K562 (cell line): ENCODE results near the gene POFUT2. TPM values are rescaled to one million over a fixed set of nuclear protein-coding genes. Genes with fewer than 3 reads are reported as not detected.

ENCODE experiments used
- BCL6 ChIP-seq: fragments of 250-450 bp; sonication (Bioruptor Pico); IDR thresholded peaks from 2 replicates; pipeline ENCODE4 v1.4.0; 2020
- FOXJ2 ChIP-seq: fragments of 200-800 bp; sonication (Bioruptor generic); IDR thresholded peaks from 2 replicates; pipeline ENCODE4 v1.6.1; 2016; ENCODE audit warnings: missing genetic modification characterization, missing compliant biosample characterization
- GTF2F1 ChIP-seq: IDR thresholded peaks from 2 replicates; pipeline ENCODE4 v1.6.1; 2011; ENCODE audit warnings: low read depth, low read length, improper control_type of control experiment
- HMG20B ChIP-seq: fragments of 250-450 bp; sonication (Bioruptor Pico); IDR thresholded peaks from 2 replicates; pipeline ENCODE4 v1.5.0; 2021; ENCODE audit warnings: mild to moderate bottlenecking
- MAFF ChIP-seq: IDR thresholded peaks from 2 replicates; pipeline ENCODE4 v1.6.1; 2012; ENCODE audit warnings: low read length, improper control_type of control experiment
- MBD2 ChIP-seq: sonication (generic); IDR thresholded peaks from 2 replicates; pipeline ENCODE4 v1.6.1; 2016; ENCODE audit warnings: low read depth, borderline replicate concordance
- MEIS2 ChIP-seq: fragments of 450-650 bp; IDR thresholded peaks from 2 replicates; pipeline ENCODE4 v1.6.1; 2014; ENCODE audit warnings: mild to moderate bottlenecking; ENCODE audit not compliant: partially characterized antibody
- MTA1 ChIP-seq: fragments of 450-650 bp; IDR thresholded peaks from 2 replicates; pipeline ENCODE4 v1.6.1; 2017; ENCODE audit warnings: borderline replicate concordance
- MYBL2 ChIP-seq, 2 experiments: fragments of 450-650 bp in 1 of 2; sonication (generic) in 1 of 2; formaldehyde crosslinking in 1 of 2; IDR thresholded peaks; 2 replicates each; pipeline versions ENCODE4 v1.6.1 to v1.8.1; 2017 to 2022; ENCODE audit warnings: borderline replicate concordance in 1 of 2, inconsistent platforms in 1 of 2, low read depth in 1 of 2, mild to moderate bottlenecking in 1 of 2, missing genetic modification reagents in 1 of 2, moderate library complexity in 1 of 2
- PHB ChIP-seq: fragments of 250-450 bp; sonication (Bioruptor Pico); IDR thresholded peaks from 2 replicates; pipeline ENCODE4 v1.5.0; 2021
- PML ChIP-seq: IDR thresholded peaks from 2 replicates; pipeline ENCODE4 v1.6.1; 2012; ENCODE audit warnings: low read length, inconsistent platforms
- POLR2G ChIP-seq: fragments of 200-400 bp; formaldehyde crosslinking; IDR thresholded peaks from 2 replicates; pipeline ENCODE4 v1.6.1; 2017; ENCODE audit warnings: low read depth, mild to moderate bottlenecking, antibody characterized with exemption, low read length, moderate library complexity
- RBM22 ChIP-seq: fragments of 200-400 bp; formaldehyde crosslinking; IDR thresholded peaks from 2 replicates; pipeline ENCODE4 v1.6.1; 2018; ENCODE audit warnings: low read length, low read depth; ENCODE audit not compliant: poor library complexity, severe bottlenecking
- TSC22D4 ChIP-seq: fragments of 450-650 bp; IDR thresholded peaks from 2 replicates; pipeline ENCODE4 v1.6.1; 2016; ENCODE audit warnings: missing genetic modification characterization, missing biosample characterization, control low read depth
- ZKSCAN8 ChIP-seq: fragments of 200-800 bp; sonication (Bioruptor generic); IDR thresholded peaks from 2 replicates; pipeline ENCODE4 v1.6.1; 2016; ENCODE audit warnings: missing genetic modification characterization, missing compliant biosample characterization
- ZNF263 ChIP-seq: sonication (generic); formaldehyde crosslinking; IDR thresholded peaks from 2 replicates; pipeline ENCODE4 v1.8.0; 2022; ENCODE audit warnings: mild to moderate bottlenecking, missing genetic modification reagents, borderline replicate concordance
- polyA plus RNA-seq, 8 experiments: library from polyadenylated mRNA; depleted of rRNA in 4 of 8; stranded (reverse) in 5 of 8; unstranded in 3 of 8; fragments of >200 nt; fragmentation: Nextera tagmentation in 2 of 8; fragmentation: Illumina TruSeq in 1 of 8; extraction: Ambion mirVana in 2 of 8; extraction: Trizol in 1 of 8; gene quantifications; 2 replicates each; pipeline versions ENCODE4 v1.2.1 to v1.2.3, GENCODE V29; 2011 to 2014; ENCODE audit warnings: inconsistent platforms in 1 of 8, missing spikeins in 1 of 8
- total RNA-seq, 7 experiments: library from RNA; depleted of rRNA in 6 of 7; stranded (reverse); fragments of >200 nt in 6 of 7; fragmentation: Illumina TruSeq in 2 of 7; extraction: Trizol in 2 of 7; gene quantifications; 2 replicates each; pipeline versions ENCODE4 v1.2.1 to v1.2.3, GENCODE V29; 2011 to 2021; ENCODE audit warnings: low replicate concordance in 1 of 7
- TF ChIP-seq, protein P1 (sequence below): fragments of 450-650 bp; formaldehyde crosslinking; IDR thresholded peaks from 2 replicates; pipeline ENCODE4 v1.4.0; 2022; ENCODE audit warnings: mild to moderate bottlenecking, moderate library complexity
- TF ChIP-seq, protein P2 (sequence below): fragments of 250-450 bp; sonication (Bioruptor Pico); IDR thresholded peaks from 2 replicates; pipeline ENCODE4 v1.5.0; 2021
- TF ChIP-seq, protein P3 (sequence below): IDR thresholded peaks from 2 replicates; pipeline ENCODE4 v1.6.1; 2014; ENCODE audit warnings: antibody characterized with exemption
- TF ChIP-seq, protein P4 (sequence below), 2 experiments: IDR thresholded peaks; 2 replicates each; pipeline ENCODE4 v1.6.1; 2012; ENCODE audit warnings: improper control_type of control experiment in 2 of 2, low read depth in 2 of 2, low read length in 2 of 2, borderline replicate concordance in 1 of 2
- TF ChIP-seq, protein P5 (sequence below): sonication (generic); formaldehyde crosslinking; IDR thresholded peaks from 2 replicates; pipeline ENCODE4 v1.8.0; 2022; ENCODE audit warnings: missing genetic modification reagents, mild to moderate bottlenecking, borderline replicate concordance

Gene POFUT2
- total and polyA plus RNA-seq, 9 of the 15 experiments (the other 6 are each of a cell fraction or from before 2014, with no cell fraction given) = 1.1 to 24.2 (median 11.0) TPM

DNA sequence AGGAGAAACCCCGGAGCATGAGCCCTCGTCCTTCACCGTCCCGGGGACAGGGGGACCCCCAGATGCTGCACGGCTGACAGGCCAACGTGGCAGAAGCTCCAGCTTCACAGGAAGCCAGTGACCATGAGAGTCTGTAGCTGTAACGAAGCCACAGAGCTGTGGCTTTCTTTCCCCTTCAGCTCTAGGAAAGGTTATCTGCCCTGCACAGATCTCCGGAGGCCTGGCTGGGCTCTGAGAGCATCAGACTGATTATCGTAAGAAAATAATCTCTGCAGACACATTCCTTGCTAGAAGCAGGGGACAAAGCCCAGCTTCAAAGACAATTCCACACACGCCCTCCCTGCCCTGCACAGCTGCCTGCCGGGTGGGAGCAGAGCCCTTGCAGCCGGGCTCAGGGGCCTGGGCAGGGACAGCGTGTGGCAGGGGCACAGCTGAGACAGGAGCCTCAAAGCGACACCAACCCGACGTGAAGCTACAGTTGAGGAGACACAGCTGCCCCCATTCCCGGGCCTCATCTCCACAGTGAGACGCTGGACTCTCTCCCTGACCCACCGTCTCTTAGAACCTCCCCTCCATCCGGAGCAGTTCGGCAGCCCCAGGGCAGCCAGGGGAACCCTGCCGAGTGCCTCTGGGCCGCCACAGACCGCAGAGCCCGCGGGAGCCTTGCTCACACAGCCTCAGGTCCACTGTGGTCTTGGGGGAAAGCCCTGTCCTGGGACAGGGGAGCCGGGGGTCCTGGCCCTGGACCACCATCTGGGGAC, 30.6 kb downstream of the POFUT2 start (continued):
- TF ChIP-seq POLR2G (peak; percentile 10; the same call in 1 of the 2 replicates), MYBL2 (IDR thresholded peaks at IDR 0.05; ENCODE audit: low read depth) (no peak), MYBL2 (CRISPR knock-in tag; IDR thresholded peaks at IDR 0.05; ENCODE audit: borderline replicate concordance) (no peak), HMG20B (CRISPR knock-in tag) (no peak), RBM22 (no peak), MAFF (no peak), BCL6 (0 out of 2 replicates have a peak, but pooled peaks have one; percentile 49), MTA1 (0 out of 2 replicates have a peak, but pooled peaks have one; percentile 31), PML (peak; percentile 94), TSC22D4 (tag) (no peak), PHB (no peak), MBD2 (peak; percentile 39; the same call in 1 of the 2 replicates), MEIS2 (peak; percentile 43), FOXJ2 (tag) (no peak), ZNF263 (0 out of 2 replicates have a peak, but pooled peaks have one; percentile 25), GTF2F1 (no peak), ZKSCAN8 (no peak)
- TF ChIP-seq, protein P1, sequence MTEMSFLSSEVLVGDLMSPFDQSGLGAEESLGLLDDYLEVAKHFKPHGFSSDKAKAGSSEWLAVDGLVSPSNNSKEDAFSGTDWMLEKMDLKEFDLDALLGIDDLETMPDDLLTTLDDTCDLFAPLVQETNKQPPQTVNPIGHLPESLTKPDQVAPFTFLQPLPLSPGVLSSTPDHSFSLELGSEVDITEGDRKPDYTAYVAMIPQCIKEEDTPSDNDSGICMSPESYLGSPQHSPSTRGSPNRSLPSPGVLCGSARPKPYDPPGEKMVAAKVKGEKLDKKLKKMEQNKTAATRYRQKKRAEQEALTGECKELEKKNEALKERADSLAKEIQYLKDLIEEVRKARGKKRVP (CRISPR knock-in tag) = no peak
- TF ChIP-seq, protein P2, sequence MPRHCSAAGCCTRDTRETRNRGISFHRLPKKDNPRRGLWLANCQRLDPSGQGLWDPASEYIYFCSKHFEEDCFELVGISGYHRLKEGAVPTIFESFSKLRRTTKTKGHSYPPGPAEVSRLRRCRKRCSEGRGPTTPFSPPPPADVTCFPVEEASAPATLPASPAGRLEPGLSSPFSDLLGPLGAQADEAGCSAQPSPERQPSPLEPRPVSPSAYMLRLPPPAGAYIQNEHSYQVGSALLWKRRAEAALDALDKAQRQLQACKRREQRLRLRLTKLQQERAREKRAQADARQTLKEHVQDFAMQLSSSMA = no peak
- TF ChIP-seq, protein P3, sequence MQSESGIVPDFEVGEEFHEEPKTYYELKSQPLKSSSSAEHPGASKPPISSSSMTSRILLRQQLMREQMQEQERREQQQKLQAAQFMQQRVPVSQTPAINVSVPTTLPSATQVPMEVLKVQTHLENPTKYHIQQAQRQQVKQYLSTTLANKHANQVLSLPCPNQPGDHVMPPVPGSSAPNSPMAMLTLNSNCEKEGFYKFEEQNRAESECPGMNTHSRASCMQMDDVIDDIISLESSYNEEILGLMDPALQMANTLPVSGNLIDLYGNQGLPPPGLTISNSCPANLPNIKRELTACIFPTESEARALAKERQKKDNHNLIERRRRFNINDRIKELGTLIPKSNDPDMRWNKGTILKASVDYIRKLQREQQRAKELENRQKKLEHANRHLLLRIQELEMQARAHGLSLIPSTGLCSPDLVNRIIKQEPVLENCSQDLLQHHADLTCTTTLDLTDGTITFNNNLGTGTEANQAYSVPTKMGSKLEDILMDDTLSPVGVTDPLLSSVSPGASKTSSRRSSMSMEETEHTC = 0 out of 2 replicates have a peak, but pooled peaks have one; percentile 17
- TF ChIP-seq, protein P4, sequence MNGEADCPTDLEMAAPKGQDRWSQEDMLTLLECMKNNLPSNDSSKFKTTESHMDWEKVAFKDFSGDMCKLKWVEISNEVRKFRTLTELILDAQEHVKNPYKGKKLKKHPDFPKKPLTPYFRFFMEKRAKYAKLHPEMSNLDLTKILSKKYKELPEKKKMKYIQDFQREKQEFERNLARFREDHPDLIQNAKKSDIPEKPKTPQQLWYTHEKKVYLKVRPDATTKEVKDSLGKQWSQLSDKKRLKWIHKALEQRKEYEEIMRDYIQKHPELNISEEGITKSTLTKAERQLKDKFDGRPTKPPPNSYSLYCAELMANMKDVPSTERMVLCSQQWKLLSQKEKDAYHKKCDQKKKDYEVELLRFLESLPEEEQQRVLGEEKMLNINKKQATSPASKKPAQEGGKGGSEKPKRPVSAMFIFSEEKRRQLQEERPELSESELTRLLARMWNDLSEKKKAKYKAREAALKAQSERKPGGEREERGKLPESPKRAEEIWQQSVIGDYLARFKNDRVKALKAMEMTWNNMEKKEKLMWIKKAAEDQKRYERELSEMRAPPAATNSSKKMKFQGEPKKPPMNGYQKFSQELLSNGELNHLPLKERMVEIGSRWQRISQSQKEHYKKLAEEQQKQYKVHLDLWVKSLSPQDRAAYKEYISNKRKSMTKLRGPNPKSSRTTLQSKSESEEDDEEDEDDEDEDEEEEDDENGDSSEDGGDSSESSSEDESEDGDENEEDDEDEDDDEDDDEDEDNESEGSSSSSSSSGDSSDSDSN (IDR thresholded peaks at IDR 0.05; ENCODE audit: borderline replicate concordance in 1 of 2, low read depth in 2 of 2, low read length in 2 of 2) = peak; percentile 40 to 77; a peak in 2 of 4 replicates
- TF ChIP-seq, protein P5, sequence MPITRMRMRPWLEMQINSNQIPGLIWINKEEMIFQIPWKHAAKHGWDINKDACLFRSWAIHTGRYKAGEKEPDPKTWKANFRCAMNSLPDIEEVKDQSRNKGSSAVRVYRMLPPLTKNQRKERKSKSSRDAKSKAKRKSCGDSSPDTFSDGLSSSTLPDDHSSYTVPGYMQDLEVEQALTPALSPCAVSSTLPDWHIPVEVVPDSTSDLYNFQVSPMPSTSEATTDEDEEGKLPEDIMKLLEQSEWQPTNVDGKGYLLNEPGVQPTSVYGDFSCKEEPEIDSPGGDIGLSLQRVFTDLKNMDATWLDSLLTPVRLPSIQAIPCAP (CRISPR knock-in tag) = no peak
